Glomerular visceral epithelial cell (primary cell): Measurements from ENCODE around the gene KAT6B.
"Not testable (repeated sequence)": the region's sequence is repeated elsewhere in the genome, so short reads cannot be mapped to it uniquely, and the experiment has no call there.

Source experiments
- DNase-seq: peaks from one replicate; pipeline ENCODE4 v3.0.0-alpha.2; 2016; ENCODE audit errors: extremely low spot score

The KAT6B gene

GRCh38 chr10:74859546-74859945 lies 33.1 kb downstream of the KAT6B start:
- no peak for DNase-seq

GRCh38 chr10:74862625-74863024 lies 36.2 kb downstream of the KAT6B start:
- no peak for DNase-seq

GRCh38 chr10:74863551-74863950 lies 37.2 kb downstream of the KAT6B start:
- no peak for DNase-seq

- DNase-seq, result no peak
Observed at GRCh38 chr10:74867351-74867750, 41.0 kb downstream of the KAT6B start.

GRCh38 chr10:74868392-74868977 lies 42.1 kb downstream of the KAT6B start:
- DNase-seq, result no peak

GRCh38 chr10:74869635-74870034 lies 43.2 kb downstream of the KAT6B start:
- DNase-seq, result no peak

- no peak for DNase-seq
Observed at GRCh38 chr10:74870191-74870590, 43.8 kb downstream of the KAT6B start.

GRCh38 chr10:74871595-74872382 lies 45.4 kb downstream of the KAT6B start:
- DNase-seq, result no peak

GRCh38 chr10:74873803-74874454 lies 47.5 kb downstream of the KAT6B start:
- no peak for DNase-seq

- no peak for DNase-seq
Observed at GRCh38 chr10:74874649-74875048, 48.2 kb downstream of the KAT6B start.

- DNase-seq, result no peak
Observed at GRCh38 chr10:74875068-74875467, 48.7 kb downstream of the KAT6B start.

- no peak for DNase-seq
Observed at GRCh38 chr10:74875966-74876365, 49.6 kb downstream of the KAT6B start.

GRCh38 chr10:74877054-74877453 lies 50.7 kb downstream of the KAT6B start:
- DNase-seq, result not testable (repeated sequence)

GRCh38 chr10:74877898-74878297 lies 51.5 kb downstream of the KAT6B start:
- no peak for DNase-seq

- DNase-seq, result no peak
Observed at GRCh38 chr10:74880041-74880440, 53.6 kb downstream of the KAT6B start.

- no peak for DNase-seq
Observed at GRCh38 chr10:74881253-74881884, 55.0 kb downstream of the KAT6B start.

GRCh38 chr10:74882427-74882826 lies 56.0 kb downstream of the KAT6B start:
- DNase-seq, result no peak

GRCh38 chr10:74882831-74883230 lies 56.4 kb downstream of the KAT6B start:
- no peak for DNase-seq

- DNase-seq, result no peak
Observed at GRCh38 chr10:74883428-74883827, 57.0 kb downstream of the KAT6B start.

GRCh38 chr10:74887614-74888284 lies 61.3 kb downstream of the KAT6B start:
- no peak for DNase-seq

GRCh38 chr10:74888962-74889661 lies 62.7 kb downstream of the KAT6B start:
- DNase-seq, result peak; percentile 32
